HL-60 (cell line): ENCODE measurements around the gene DACH2.

Experiments used
- DNase-seq, 2 experiments: peaks; one replicate each; pipeline ENCODE4 v3.0.0-alpha.2; 2010 to 2020; ENCODE audit warnings: low read depth in 1 of 2, low spot score in 1 of 2
- H3K27ac ChIP-seq: fragments of 250-450 bp; sonication (Bioruptor Pico); replicated peaks from 2 replicates; pipeline ENCODE4 v1.5.1; 2020; ENCODE audit warnings: mild to moderate bottlenecking, moderate library complexity
- H3K27me3 ChIP-seq: fragments of 250-450 bp; sonication (Bioruptor Pico); 2 replicates; pipeline ENCODE4 v1.5.1; 2021; ENCODE audit warnings: mild to moderate bottlenecking, moderate library complexity; ENCODE audit not compliant: insufficient read depth, poor library complexity, severe bottlenecking
- H3K4me3 ChIP-seq: replicated peaks from 2 replicates; pipeline ENCODE4 v1.5.1; 2011; ENCODE audit warnings: mild to moderate bottlenecking, control low read depth, low read length; ENCODE audit not compliant: insufficient read depth
- GABPA ChIP-seq: IDR thresholded peaks from 2 replicates; pipeline ENCODE4 v1.6.1; 2012; ENCODE audit warnings: low read depth
- POLR2AphosphoS5 ChIP-seq: IDR thresholded peaks from 2 replicates; pipeline ENCODE4 v1.6.1; 2012; ENCODE audit warnings: low read depth
- SPI1 ChIP-seq: IDR thresholded peaks from 2 replicates; pipeline ENCODE4 v1.6.1; 2012; ENCODE audit warnings: low read depth, mild to moderate bottlenecking, borderline replicate concordance
- TF ChIP-seq, protein P1 (sequence below): IDR thresholded peaks from one replicate; pipeline ENCODE4 v1.5.1; 2011; ENCODE audit warnings: low read length, control low read depth, inconsistent platforms; ENCODE audit not compliant: insufficient read depth
- TF ChIP-seq, protein P2 (sequence below): IDR thresholded peaks from 2 replicates; pipeline ENCODE4 v1.6.1; 2012; ENCODE audit warnings: low read depth; ENCODE audit not compliant: insufficient replicate concordance

The DACH2 gene

DNA sequence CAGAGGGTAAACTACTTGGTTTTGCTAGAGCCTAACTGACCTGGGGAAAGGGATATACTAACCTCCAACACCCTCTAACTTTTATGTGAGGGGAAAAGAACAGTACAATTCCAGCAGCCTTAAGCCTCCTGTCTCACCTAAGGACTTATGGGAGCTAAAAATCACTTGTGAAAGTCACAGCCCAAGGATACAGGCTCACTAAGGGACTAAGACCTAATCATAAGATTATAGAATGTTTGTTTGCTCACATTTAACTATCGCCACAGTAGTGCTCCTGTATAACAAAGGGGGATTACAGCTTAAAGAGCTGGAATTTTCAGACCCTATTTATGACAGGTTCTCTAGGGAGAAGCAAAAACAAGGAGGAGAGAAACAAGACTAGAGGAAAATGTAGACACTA lies 548.7 kb downstream of the DACH2 start:
- no peak for DNase-seq
- Histone ChIP-seq H3K27me3 (no peaks in the 10 kb centered on the region), H3K27ac (no peak overlapping the region), H3K4me3 (no peak overlapping the region)
- TF ChIP-seq, protein P1, sequence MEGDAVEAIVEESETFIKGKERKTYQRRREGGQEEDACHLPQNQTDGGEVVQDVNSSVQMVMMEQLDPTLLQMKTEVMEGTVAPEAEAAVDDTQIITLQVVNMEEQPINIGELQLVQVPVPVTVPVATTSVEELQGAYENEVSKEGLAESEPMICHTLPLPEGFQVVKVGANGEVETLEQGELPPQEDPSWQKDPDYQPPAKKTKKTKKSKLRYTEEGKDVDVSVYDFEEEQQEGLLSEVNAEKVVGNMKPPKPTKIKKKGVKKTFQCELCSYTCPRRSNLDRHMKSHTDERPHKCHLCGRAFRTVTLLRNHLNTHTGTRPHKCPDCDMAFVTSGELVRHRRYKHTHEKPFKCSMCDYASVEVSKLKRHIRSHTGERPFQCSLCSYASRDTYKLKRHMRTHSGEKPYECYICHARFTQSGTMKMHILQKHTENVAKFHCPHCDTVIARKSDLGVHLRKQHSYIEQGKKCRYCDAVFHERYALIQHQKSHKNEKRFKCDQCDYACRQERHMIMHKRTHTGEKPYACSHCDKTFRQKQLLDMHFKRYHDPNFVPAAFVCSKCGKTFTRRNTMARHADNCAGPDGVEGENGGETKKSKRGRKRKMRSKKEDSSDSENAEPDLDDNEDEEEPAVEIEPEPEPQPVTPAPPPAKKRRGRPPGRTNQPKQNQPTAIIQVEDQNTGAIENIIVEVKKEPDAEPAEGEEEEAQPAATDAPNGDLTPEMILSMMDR = no peak
- TF ChIP-seq SPI1 = no peak
- TF ChIP-seq, protein P2, sequence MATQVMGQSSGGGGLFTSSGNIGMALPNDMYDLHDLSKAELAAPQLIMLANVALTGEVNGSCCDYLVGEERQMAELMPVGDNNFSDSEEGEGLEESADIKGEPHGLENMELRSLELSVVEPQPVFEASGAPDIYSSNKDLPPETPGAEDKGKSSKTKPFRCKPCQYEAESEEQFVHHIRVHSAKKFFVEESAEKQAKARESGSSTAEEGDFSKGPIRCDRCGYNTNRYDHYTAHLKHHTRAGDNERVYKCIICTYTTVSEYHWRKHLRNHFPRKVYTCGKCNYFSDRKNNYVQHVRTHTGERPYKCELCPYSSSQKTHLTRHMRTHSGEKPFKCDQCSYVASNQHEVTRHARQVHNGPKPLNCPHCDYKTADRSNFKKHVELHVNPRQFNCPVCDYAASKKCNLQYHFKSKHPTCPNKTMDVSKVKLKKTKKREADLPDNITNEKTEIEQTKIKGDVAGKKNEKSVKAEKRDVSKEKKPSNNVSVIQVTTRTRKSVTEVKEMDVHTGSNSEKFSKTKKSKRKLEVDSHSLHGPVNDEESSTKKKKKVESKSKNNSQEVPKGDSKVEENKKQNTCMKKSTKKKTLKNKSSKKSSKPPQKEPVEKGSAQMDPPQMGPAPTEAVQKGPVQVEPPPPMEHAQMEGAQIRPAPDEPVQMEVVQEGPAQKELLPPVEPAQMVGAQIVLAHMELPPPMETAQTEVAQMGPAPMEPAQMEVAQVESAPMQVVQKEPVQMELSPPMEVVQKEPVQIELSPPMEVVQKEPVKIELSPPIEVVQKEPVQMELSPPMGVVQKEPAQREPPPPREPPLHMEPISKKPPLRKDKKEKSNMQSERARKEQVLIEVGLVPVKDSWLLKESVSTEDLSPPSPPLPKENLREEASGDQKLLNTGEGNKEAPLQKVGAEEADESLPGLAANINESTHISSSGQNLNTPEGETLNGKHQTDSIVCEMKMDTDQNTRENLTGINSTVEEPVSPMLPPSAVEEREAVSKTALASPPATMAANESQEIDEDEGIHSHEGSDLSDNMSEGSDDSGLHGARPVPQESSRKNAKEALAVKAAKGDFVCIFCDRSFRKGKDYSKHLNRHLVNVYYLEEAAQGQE = no peak
- no peak for TF ChIP-seq POLR2AphosphoS5
- TF ChIP-seq GABPA = no peak

DNA sequence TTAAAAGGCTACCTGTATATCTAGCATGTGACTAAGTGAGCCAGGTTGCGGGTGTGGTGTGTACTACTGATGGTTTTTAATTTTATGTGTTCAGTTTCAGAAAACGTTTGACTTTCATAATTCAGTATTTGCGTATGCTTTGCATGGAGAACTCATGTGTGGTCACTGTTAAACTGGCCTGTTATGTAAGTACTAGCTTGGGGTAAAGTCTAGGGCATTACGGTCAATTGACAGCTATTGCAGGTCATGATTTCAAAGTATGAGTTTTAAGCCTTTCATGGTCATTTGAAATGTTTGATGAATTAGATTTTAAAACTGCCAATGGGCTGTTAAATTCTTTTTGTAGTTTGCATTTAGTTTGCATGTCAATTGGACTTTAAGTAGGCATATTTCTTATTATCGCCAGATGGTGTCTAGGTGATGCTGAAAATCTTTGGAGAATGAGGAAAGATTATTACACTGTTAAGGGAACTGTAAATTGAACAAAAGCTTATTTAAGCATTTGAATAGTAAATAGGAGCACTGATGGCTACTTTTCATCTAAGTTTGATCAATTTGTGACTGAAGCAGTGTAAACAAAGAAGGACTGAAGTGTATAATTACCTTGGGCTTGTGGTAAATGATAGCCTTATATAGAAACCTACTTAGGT lies 563.4 kb downstream of the DACH2 start:
- Histone ChIP-seq H3K27ac (no peak overlapping the region), H3K4me3 (no peak overlapping the region), H3K27me3 (no peaks in the 10 kb centered on the region)
- no peak for DNase-seq
- TF ChIP-seq, protein P1 = no peak
- TF ChIP-seq, protein P2 = no peak
- no peak for TF ChIP-seq SPI1
- TF ChIP-seq GABPA = no peak
- no peak for TF ChIP-seq POLR2AphosphoS5

DNA sequence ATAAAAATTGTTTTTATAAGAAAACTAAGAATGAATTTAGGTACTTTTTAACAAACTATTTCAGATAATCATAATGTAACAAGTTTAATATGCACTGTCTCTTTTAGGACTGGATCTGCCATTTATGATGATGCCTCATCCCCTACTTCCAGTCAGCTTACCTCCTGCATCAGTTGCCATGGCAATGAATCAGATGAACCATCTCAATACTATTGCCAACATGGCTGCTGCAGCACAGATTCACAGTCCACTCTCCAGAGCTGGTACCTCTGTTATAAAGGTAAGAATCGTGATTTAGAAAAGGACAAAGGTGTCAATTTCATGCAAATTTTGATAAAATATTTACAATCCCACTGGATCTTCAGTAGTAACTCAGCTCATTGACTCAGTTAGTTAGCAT lies 566.2 kb downstream of the DACH2 start:
- Histone ChIP-seq H3K27me3 (no peaks in the 10 kb centered on the region), H3K4me3 (no peak overlapping the region), H3K27ac (no peak overlapping the region)
- no peak for DNase-seq
- TF ChIP-seq POLR2AphosphoS5 (no peak), SPI1 (no peak), GABPA (no peak)
- TF ChIP-seq, protein P2 = no peak
- TF ChIP-seq, protein P1 = no peak
